ENCODE data around the gene SNX8. TPM values are rescaled to one million over a fixed set of nuclear protein-coding genes. Genes with fewer than 3 reads are reported as not detected.

SNX8 gene
- total and polyA plus RNA-seq, 2 donors (not counting 3 experiments of a cell fraction or from before 2014, with no cell fraction given) = 24.5 to 50.3 TPM

DNA sequence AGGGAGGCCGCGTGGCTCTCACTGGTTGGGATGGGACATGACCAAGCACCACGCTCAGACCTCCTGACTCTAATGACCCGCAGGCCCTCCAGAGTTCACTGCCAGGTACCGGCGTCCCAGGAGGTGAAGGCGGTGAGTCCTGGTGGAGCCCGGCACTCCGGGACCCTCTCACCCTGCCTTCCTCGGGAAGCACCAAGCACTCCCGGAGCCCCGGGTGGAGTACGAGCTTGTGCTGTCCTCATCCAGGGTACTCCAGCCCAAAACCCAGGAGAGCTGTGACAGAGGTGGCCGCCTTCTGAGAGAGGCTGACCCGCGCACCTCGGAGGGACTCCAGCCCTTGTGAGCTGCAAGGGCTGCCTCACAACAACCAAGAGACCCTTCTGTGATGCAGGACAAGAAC is 90.9 kb downstream of the SNX8 start:
- CTCF ChIA-PET = no interaction called here
- dilution Hi-C loops (cut with MboI; ENCODE audit: extremely low pct_ligation_motif_present, low sequenced_read_pairs) = no loop called here

More for the DNA sequence above, 90.9 kb downstream of the SNX8 start:
- peaks cover 2% of the 10 kb centered on the region for H3K79me2 ChIP-seq (ENCODE audit: control insufficient read depth, insufficient read depth, low read length)
- TF ChIP-seq GATA2 (IDR thresholded peaks at IDR 0.05; ENCODE audit: insufficient read depth, insufficient read length, low read depth, low read length) (no peak), MYC (IDR thresholded peaks at IDR 0.05; ENCODE audit: low read depth, low read length) (no peak), FOS (IDR thresholded peaks at IDR 0.05; ENCODE audit: borderline replicate concordance, insufficient read depth, low read length) (no peak), POLR2A (IDR thresholded peaks at IDR 0.05; ENCODE audit: low read depth, low read length) (no peak), EZH2 (IDR thresholded peaks at IDR 0.05; ENCODE audit: borderline replicate concordance, low read depth, low read length, severe bottlenecking) (no peak), POLR2AphosphoS5 (IDR thresholded peaks at IDR 0.05; ENCODE audit: insufficient read depth, low read depth, low read length) (no peak)
- TF ChIP-seq, protein P1, sequence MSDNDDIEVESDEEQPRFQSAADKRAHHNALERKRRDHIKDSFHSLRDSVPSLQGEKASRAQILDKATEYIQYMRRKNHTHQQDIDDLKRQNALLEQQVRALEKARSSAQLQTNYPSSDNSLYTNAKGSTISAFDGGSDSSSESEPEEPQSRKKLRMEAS (IDR thresholded peaks at IDR 0.05; ENCODE audit: insufficient read depth, insufficient read length) = no peak
- TF ChIP-seq, protein P2, sequence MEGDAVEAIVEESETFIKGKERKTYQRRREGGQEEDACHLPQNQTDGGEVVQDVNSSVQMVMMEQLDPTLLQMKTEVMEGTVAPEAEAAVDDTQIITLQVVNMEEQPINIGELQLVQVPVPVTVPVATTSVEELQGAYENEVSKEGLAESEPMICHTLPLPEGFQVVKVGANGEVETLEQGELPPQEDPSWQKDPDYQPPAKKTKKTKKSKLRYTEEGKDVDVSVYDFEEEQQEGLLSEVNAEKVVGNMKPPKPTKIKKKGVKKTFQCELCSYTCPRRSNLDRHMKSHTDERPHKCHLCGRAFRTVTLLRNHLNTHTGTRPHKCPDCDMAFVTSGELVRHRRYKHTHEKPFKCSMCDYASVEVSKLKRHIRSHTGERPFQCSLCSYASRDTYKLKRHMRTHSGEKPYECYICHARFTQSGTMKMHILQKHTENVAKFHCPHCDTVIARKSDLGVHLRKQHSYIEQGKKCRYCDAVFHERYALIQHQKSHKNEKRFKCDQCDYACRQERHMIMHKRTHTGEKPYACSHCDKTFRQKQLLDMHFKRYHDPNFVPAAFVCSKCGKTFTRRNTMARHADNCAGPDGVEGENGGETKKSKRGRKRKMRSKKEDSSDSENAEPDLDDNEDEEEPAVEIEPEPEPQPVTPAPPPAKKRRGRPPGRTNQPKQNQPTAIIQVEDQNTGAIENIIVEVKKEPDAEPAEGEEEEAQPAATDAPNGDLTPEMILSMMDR (IDR thresholded peaks at IDR 0.05; ENCODE audit: extremely low read depth in 1 of 2, insufficient read depth in 1 of 2, low read depth in 1 of 2, low read length in 2 of 2) = no peak
- H3K9ac ChIP-seq (replicated peaks; ENCODE audit: extremely low read depth, insufficient read depth, low read length) = no peak overlapping the region
- H3K27ac ChIP-seq (ENCODE audit: insufficient read depth, low read depth, low read length) = no peak overlapping the region
- no peaks in the 10 kb centered on the region for H3K9me3 ChIP-seq (replicated peaks; ENCODE audit: control insufficient read depth, insufficient read depth, low read length)
- H3K4me1 ChIP-seq (ENCODE audit: control insufficient read depth, extremely low read depth, insufficient read depth, low read length) = no peaks in the 10 kb centered on the region
- H3K9me1 ChIP-seq (replicated peaks; ENCODE audit: control insufficient read depth, extremely low read depth, insufficient read depth, low read length) = no peaks in the 10 kb centered on the region
- FAIRE-seq (no peak), DNase-seq (ENCODE audit: low read depth, low spot score) (no peak)
- intact Hi-C loops (cut with micrococcal nuclease) = no loop called here
- H4K20me1 ChIP-seq (replicated peaks; ENCODE audit: control insufficient read depth, extremely low read depth, insufficient read depth, low read length) = no peaks in the 10 kb centered on the region
- H3K36me3 ChIP-seq (ENCODE audit: control insufficient read depth in 2 of 2, extremely low read depth in 1 of 2, insufficient read depth in 2 of 2, low read length in 2 of 2) = peaks cover 8 to 32% of the 10 kb centered on the region in 2 experiments
- POLR2A ChIA-PET = no interaction called here
- no peak overlapping the region for H2AFZ ChIP-seq (ENCODE audit: low read depth, low read length)
- BruUV-seq (replicated peaks) = no TSS peak
- H3K27me3 ChIP-seq (ENCODE audit: control insufficient read depth in 2 of 2, insufficient read depth in 2 of 2, low read length in 2 of 2) = no peaks in the 10 kb centered on the region
- no peak overlapping the region for H3K4me3 ChIP-seq (replicated peaks in 1 of 3; ENCODE audit: insufficient read depth in 1 of 3, low read depth in 1 of 3, low read length in 3 of 3)
- no peak overlapping the region for H3K4me2 ChIP-seq (ENCODE audit: insufficient read depth, low read length)

Data from endothelial cell of umbilical vein (primary cell).